NCI-H1694 treated with DMSO at 0.1 percent for 48 hours (cell line): Measurements from ENCODE around the gene PIK3R2.
A peak's percentile ranks its signal among the peaks of the same experiment; 100 is the strongest.

Source experiments
- DNase-seq: peaks from one replicate; lab custom pipeline; 2025; lab: John Stamatoyannopoulos, UW

Gene PIK3R2

GRCh38 chr19:18123819-18124218, 29.1 kb upstream of the PIK3R2 start:
- no peak for DNase-seq

- DNase-seq, result no peak
Observed at GRCh38 chr19:18126097-18126496, 26.9 kb upstream of the PIK3R2 start.

GRCh38 chr19:18128044-18128443, 24.9 kb upstream of the PIK3R2 start:
- DNase-seq, result no peak

GRCh38 chr19:18128805-18129204, 24.2 kb upstream of the PIK3R2 start:
- DNase-seq, result no peak

- no peak for DNase-seq
Observed at GRCh38 chr19:18130523-18131242, 22.3 kb upstream of the PIK3R2 start.

- DNase-seq, result no peak
Observed at GRCh38 chr19:18131841-18132596, 20.9 kb upstream of the PIK3R2 start.

GRCh38 chr19:18135712-18136584, 17.0 kb upstream of the PIK3R2 start:
- DNase-seq, result no peak

GRCh38 chr19:18137242-18137641, 15.7 kb upstream of the PIK3R2 start:
- DNase-seq, result no peak

GRCh38 chr19:18137657-18138339, 15.2 kb upstream of the PIK3R2 start:
- no peak for DNase-seq

- no peak for DNase-seq
Observed at GRCh38 chr19:18140473-18140872, 12.5 kb upstream of the PIK3R2 start.

GRCh38 chr19:18141031-18141430, 11.9 kb upstream of the PIK3R2 start:
- DNase-seq, result no peak

- DNase-seq, result no peak
Observed at GRCh38 chr19:18143902-18144301, 9.1 kb upstream of the PIK3R2 start.

GRCh38 chr19:18144361-18144760, 8.6 kb upstream of the PIK3R2 start:
- DNase-seq, result no peak

GRCh38 chr19:18144906-18145305, 8.1 kb upstream of the PIK3R2 start:
- DNase-seq, result no peak

GRCh38 chr19:18145391-18145999, 7.5 kb upstream of the PIK3R2 start:
- no peak for DNase-seq

- DNase-seq, result no peak
Observed at GRCh38 chr19:18147396-18147795, 5.6 kb upstream of the PIK3R2 start.

- DNase-seq, result no peak
Observed at GRCh38 chr19:18149596-18149975, 3.4 kb upstream of the PIK3R2 start.

GRCh38 chr19:18150776-18151624, 2.0 kb upstream of the PIK3R2 start:
- no peak for DNase-seq

GRCh38 chr19:18152442-18152816, 534 bp upstream of the PIK3R2 start:
- DNase-seq, result peak; percentile 95

GRCh38 chr19:18153556-18154134, 682 bp downstream of the PIK3R2 start:
- no peak for DNase-seq
